Eye (tissue), 1 donor: ENCODE data around the gene EXOC4.
A peak's percentile ranks its signal among the peaks of the same experiment; 100 is the strongest.

Source experiments
- DNase-seq: peaks from one replicate; pipeline ENCODE4 v3.0.0-alpha.2; 2015

Gene EXOC4

DNA sequence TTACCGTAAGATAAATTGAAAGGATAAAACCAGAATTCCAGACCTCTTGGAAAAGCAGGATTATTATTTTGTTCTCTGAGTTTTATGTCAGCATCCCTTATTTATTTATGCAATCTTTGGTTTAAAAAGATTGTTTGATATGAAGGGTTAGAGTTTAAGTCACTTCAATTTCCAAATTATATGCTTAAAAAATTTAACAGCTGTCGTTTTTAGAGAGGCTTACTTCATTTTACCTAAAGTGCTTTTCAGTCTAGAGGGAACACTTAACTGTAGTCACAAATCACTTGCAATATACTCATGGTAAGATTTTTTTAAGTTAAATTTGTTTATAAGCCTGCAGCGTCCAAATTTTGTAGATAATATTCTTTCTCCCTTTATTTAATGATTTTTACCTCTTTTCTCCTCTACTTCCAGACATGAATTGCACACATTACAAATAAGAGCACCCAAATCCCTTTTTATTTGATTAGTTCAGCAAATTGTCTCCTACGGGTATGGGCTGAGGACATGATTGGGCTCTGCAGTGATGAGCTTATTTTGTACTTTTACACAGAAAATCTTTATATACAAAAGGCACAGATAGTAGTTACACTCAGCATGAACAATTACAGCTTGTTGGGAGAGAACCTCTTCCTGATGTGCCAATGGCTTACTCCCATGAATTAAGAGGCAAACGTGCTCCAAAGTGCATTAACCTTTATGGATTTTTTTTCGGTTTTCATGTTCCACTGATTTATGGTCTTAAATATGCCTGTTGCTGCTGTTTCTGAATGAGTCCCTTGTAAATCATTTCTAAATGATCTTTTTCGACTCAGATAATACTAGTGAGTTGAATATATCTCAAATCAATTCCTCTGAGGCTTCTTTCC is 555.0 kb downstream of the EXOC4 start:
- DNase-seq = no peak

DNA sequence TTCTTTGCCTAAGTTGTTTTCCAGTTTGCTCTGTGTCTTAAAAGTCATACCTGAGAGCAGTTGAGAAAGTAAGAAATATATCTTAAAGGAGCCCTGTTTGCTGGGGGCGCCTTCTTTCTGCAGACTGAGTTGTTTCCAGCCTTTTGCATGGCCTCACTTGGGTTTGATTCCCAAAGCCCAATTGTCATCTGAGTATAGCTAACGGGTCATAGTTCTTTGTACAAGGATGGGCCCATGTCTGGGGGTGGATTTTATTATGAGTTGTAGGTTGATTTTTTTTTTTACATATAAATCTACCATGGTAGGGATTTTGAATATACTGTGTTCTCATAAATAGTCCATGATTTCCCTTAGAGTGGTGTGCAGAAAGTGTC is 555.6 kb downstream of the EXOC4 start:
- DNase-seq = no peak

DNA sequence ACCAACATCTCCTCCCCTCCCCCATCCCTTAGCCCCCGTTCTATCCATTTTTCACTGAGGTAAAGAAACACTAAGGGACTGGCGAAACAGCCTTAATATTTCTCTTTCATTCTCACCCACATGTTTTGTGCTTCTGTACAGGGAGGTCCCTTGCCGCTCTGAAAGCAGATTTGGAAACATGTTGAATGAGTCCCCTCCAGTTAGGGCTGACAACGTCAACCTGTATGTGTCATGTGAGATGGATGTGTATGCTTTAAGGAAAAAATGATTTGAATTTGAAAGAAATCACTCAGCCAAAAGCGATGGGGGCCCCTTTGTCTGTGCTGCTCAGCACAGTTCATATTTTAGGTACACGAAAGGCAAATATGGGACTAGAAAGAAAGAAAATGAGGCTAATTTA is 560.0 kb downstream of the EXOC4 start:
- DNase-seq = peak; percentile 34

DNA sequence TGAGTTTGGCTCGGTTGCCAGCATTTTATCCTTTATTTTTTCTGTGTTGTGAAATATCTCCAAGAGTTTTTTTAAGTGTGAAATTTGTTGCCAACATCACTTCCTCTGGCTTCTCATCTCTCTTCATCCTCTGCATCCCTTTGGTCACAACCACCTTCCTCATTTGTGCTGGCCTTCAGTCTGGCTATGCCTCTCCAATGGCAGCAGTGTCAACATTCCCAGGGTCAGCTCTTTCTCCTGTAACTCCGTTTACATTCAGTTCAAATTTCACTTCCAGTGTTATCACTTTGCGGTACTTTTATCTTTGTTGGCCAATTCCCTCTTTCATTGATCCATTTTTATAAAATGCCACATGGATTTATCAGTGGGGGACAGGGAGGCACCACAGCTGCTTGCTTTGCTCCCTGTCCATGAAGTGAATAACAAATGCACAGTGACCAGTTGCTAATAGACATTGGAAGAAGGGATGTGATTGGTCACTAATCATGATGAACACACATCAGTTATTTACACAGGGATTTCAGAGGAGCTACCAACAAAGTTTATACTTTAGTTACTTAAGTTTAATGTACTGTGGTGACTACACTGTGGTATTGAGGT is 562.8 kb downstream of the EXOC4 start:
- DNase-seq = no peak

DNA sequence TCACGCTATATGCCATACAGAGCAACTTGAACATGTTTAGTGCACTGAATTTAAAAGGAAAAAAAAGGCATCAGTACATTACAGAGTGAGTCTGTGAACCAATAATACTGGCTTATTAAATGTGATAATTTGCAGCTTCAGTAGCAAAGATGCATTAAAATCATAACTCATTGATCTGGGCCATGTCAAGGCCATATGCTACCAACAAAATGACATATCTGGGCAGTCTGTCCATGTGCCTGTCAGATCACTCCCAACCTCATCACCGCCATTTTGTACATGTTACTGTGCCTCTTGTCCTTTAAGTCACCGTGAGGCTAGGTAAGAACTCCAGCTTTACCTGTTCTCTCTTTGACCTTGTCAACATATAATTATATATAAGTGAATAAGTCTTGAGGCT is 566.8 kb downstream of the EXOC4 start:
- DNase-seq = no peak

DNA sequence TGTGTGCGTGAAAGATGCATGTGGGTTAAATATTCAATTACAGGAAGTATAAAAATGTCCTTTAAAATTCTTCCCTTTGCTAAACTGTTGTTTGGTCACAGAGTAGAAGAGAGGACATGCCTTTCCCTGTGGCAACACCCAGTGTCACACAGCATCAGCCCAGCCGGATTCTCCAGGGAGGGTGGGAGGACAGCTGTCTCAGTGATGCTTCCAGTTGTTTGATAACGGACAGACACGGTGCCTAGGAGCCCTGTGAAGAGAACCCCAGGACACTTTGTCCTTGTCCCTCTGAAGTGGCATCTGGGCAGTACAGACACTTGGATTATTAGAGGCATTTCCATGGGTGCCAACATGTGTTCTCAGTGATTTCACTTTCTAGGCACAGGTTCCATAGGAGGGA is 567.7 kb downstream of the EXOC4 start:
- DNase-seq = peak; percentile 29

DNA sequence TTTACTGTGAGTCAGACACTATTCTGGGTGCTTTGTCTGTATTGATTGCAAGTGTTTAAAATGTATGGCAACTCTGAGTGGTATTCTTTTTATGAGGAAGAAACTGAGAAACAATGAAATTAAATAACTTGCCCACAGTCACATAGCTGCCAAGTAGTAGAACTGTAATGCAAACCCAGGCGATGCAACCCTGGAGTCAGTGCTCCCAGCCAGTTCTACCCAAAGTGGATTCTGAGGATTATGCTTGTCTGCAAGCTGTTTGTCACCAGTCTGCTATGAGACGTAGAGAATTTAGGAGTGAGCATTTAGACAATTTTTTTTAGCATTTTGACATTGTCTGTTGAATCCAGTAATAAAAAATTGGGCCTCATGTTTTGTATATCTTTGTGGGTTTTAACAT is 568.3 kb downstream of the EXOC4 start:
- DNase-seq = no peak

DNA sequence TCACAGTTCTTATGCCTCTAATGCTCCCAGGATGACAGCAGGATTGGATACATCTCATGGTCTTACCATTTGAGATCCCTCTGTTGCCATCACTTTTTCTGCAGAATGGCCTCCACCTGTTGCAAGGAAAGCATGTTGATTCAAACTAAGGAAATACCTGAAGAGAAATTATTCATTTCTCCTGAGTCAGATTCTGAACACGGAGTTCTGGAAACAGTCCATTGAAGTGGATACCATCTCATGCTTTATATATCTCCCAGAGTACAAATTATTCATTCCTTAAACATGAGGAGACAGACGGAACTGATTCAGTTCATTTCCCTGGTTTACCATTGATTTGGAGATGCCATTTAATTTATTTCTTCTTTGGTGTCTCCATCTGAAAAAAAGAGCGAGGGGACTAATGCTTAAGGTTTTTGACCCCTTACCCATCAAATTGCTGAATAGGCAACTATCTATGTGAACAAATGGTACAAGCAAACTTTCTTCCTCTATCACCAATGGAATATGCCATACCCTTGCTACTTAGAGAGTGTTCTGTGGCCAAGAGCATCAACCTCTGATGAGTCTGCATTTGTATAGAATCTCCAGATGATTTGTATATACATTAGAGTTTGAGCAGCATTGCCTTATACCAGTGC is 569.2 kb downstream of the EXOC4 start:
- no peak for DNase-seq

DNA sequence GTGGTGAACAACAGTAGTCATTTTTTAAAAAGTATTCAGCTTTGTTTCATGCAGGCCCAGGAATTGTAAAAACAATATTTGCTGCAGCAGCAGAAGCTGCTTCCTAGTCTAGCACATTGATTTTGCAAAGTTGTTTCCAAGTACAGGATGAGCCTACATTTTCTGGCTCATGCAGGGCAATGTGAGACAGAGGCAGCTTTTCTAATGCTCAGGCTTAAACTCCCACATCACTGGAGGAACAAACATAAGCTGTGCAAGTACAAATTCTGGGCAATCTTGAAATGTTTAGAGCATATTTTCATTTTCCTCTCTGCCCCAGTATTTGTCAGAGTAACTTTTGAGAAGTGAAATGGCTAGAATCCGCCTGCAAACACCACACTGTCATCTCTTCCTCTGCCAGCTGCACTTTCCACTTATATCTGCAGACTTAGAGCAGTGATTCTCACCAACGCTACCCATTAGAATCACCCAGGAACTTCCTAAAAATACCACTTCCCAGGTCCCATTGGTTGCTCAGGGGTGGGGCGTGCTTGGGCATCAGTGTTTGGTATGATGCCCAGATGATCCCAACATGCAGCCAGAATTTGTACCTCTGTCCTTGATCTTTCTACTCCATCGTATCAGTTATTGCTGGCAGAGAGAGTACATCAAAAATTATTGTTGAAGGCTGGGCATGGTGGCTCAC is 570.1 kb downstream of the EXOC4 start:
- no peak for DNase-seq

DNA sequence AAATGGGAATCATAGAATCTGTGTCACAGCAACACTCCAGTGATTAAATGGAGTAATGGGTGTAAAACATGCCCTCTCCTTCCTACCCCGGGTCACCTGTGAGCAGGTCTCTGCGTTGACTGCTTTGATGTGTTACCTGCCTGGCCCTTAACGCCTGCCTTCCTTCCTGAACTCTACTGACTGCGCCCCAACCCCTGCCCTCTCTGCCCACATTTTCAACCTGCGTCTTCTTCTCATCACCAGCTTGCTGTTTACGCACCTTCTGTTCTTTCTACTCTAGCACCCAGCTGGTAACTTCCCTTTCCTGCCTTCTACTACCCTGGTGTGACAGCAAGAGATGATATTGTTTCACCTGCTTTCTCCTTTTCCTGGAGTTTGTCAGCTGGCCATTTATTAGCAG is 571.3 kb downstream of the EXOC4 start:
- no peak for DNase-seq

DNA sequence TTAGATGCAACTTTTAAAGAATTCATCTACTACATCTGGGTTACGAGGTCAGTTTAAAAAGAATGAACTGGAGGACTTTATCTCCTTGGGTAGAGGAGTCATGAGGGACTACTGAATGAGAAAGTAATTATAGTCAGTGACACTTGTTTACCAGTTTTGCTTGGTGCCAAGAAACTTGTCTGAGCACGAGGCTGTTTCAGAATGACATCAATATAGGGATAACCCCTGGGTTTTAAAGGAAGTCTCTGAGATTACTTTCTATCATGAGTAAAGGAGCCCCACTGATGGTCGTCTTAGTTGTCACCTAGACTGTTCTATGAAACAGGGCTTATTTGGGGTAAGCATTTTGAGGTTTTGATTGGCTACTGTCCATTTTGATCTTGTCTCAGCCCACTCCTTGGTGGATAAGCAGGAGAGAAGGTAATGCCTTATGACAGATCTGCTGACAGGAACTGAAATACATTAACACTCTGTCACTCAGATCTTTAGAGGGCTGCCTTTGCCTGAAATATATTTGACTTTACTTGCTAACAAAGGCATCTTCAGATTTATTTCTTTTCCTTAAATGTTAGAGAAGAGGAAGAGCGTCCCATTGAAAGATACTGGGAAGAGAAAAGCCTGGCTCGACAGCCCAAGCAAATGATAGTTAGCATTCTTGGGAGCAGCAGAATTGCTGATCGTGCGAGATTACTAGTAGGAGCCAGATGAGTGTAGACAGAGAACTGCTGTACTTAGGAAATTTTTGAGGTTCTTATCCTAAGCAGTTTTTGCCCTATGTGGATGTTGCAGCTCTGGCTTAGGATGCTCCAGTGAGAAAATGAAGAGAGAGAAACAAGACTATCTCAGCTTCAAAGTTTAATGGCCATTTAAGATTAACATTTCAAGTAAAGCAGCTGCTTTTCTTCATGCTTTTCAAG is 575.1 kb downstream of the EXOC4 start:
- DNase-seq = peak; percentile 80

DNA sequence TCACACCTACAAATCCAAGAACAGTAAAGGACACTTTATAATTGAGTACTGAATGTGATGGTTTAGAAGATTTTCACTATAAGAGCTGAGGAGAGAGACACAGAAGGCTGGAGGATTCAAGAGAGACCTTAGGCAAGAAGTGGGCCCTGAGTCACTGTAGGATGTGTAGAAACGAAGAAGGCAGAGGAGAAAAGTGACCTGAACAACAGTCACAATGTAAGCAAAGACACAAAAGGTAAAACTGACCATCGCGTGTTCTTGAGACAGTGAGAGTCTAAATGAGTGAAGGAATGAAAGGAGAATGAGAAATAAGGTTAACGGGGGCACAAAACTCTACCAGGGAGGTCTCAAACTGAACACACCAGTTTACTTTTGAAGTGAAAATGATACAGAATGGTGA is 576.0 kb downstream of the EXOC4 start:
- DNase-seq = no peak

DNA sequence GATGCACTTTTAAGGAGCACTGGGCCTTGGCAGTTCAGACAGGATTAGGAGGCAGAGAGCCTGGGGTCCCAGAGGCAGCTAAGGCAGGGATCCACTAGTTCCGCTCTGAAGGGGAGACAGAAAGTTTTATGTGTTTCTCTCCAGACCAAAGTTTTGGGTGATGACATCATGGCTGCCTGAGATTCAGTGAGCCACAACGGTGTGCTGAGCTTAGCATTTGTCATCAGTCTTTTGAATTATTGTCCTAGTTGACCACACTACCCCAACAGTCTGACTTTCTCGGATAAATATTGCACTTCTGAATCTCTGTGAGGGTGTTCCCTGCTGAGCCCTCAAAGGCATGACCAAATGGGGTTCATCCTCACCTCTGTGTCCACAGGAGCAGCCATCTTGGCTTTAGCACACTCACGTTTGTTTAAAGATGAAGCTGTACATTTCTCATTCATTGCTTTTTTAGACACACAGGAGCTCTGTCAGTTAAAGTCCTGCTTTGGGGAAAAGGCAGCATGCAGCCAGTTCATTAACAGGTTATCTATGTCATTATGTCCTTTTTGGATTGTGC is 576.5 kb downstream of the EXOC4 start:
- DNase-seq = no peak

DNA sequence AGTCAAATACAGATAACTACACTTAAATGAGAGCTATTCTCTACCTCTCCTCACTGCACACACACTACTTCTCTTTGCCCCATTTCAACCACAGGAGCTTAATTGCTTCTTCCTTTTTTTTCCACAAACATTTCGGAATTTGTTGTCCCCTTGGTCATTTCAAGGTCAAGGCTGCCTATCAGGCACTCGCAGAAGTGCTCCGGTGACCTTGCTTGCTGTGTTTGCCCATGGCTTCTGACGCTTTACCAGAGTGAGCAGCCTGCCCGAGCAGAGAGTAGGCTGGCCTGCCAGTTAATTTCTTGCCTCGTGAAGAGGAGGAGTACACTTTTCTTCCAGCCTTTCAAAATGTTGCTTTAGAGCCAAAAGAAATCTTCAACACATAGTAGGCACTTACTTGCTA is 577.2 kb downstream of the EXOC4 start:
- DNase-seq = no peak

DNA sequence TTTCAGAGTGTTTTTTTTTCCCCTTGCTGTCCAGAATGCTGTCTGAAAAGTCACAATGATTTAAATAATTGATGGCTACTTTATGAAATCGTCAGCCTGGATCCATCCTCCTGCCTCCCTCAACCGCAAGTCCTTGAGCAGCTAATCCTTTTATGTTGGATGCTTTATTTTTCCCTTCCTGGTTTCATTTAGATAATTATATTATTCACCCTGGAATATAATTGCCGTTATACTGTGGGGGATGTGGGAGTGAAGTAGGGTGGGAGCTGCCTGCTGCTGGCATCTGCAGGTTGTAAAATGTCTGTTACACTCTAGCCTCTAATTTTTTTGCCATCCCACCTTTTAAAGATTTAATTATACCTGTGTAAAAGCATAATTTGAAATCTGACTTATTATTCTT is 583.8 kb downstream of the EXOC4 start:
- DNase-seq = peak; percentile 33

DNA sequence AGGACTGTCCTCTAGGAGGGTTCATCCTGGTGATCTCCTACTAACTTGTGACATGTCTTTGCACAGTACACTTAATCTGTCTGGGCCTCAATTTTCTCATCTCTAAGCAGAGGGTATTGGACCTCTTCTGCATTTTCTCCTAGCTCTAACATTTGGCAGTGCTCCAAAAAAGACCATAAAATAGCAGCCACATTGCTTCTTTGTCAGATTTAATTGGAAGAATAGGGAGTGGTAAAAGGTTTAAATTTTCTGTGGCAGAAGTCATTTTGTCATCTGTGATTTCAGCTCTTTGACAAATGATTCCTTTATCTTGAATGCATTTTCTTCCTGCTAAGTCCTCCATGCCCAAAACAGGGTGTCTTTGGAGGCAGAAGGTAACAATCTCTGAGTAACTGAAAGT is 584.3 kb downstream of the EXOC4 start:
- DNase-seq = no peak

DNA sequence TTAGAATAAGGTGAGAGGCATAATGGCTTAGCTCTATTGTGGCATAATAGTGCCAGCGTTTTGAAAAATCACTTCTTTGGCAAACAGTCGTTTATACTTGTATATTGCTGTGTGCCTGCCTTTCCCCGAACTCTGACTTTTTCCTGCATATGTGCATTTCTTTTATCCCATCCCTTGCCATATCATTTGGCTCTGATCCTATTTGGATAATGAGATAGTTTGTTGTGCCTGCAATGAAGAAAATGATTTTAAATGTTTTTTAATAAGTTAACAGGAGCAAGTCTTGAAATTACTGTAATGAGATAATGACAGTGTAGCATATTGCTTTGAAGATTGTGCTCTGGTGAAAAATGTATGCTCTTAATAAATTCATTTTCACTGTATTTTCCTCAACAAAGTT is 586.2 kb downstream of the EXOC4 start:
- DNase-seq = no peak

DNA sequence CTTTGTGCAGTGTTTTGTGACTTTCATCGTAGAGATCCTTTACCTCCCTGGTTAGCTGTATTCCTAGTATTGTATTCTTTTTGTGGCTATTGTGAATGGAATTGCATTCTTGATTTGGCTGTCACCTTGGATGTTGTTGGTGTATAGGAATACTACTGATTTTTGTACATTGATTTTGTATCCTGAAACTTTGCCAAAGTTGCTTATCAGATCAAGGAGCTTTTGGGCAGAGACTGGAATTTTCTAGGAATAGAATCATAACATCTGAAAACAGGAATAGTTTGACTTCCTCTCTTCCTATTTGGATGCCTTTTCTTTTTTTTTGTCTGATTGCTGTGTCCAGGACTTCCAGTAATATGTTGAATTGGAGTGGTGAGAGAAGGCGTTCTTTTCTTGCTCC is 590.5 kb downstream of the EXOC4 start:
- DNase-seq = no peak

DNA sequence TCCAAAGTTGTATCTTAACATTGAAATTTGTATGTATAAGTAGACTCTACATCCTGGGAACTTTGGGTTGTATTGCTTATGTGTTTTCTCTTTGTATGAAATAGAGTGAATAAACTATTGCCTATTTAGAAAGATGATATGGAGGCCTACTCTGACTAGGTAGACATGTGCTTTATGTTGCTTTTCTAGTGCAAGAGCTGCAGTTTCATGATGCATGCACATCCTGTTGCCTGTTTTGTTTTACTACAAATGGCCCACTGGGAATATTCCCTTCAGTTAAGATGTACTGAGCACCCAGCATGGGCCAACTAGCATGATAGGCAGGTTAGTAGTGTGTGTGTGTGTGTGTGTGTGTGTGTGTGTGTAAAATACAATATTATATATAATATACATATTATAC is 592.1 kb downstream of the EXOC4 start:
- DNase-seq = peak; percentile 19

DNA sequence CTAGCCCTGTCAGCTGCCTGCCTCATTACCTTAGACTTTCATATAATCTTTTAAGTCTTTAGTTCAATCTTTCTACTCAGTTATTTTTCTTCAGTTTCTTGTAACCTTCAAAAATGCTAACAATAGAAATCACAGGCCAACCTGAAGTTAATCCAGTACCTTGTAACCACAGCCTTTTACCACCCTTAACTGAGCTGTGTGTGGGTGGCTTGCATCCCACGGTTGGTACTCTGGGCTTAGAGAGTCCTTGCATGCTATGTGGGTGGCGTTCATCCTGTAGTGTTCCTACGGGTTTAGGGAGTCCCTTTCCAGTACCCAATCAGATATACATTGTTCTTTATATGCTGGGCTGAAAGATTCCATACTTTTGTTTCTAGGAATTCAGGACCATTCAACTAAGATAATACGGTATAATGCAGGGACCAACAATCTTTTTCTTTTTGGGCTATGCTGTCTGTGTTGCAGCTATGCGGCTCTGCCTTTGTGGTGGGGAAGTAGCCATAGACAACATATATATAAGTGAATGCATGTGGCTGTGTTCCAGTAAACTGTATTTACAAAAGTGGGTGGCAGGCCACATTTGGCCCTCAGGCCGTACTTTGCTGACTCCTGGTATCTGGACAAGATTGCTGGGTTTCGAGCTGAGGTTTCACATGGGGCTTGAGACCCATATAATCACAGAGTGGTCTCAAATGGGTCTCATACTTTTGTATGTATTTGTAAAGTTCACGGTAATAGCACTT is 593.5 kb downstream of the EXOC4 start:
- peak; percentile 27 for DNase-seq

DNA sequence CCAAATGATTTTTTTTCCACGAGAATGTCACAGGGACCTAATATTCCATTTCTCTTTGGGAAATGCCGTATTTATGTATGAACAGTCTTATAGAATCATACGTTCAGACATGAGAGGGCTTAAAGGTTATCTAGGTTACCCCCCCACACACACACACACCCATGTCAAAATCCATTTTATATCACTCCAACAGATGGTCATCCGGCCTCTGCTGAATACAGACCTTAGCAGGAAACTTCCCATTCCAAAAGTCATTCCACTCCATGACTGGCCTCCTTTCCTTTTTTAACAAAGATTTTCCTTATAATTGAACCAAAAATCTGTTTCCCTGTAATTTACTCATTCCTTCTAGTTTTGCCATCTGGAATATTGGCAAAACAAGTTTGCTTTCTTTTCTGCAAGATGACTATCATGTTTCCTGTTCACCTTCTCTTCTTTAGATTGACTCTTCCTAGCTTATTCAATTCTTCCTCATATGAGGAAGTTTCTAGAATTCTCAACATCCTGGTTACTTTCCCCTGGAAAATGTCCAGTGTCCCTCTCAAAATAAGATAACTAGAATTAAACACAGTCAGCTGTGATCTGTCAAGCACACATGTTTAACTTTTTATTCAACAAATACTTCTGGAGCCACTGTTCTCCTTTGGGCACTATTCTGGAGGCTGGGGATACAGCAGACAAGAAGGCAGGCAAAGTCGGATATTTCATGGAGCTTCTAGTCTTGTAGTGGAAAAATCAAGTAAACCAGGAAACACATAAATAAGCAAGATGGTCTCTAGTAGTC is 597.8 kb downstream of the EXOC4 start:
- no peak for DNase-seq
